B cell (primary cell): ENCODE results near the gene PAX6.

Source experiments
- EZH2 ChIP-seq: IDR thresholded peaks from 2 replicates; pipeline ENCODE4 v1.6.1; 2012; ENCODE audit warnings: borderline replicate concordance, low read depth, mild to moderate bottlenecking, moderate library complexity, low read length; ENCODE audit not compliant: insufficient read depth, poor library complexity, severe bottlenecking
- TF ChIP-seq, protein P1 (sequence below): fragments of 200-600 bp; IDR thresholded peaks from one replicate; pipeline ENCODE4 v1.8.0; 2022; ENCODE audit warnings: antibody characterized with exemption, mild to moderate bottlenecking

DNA sequence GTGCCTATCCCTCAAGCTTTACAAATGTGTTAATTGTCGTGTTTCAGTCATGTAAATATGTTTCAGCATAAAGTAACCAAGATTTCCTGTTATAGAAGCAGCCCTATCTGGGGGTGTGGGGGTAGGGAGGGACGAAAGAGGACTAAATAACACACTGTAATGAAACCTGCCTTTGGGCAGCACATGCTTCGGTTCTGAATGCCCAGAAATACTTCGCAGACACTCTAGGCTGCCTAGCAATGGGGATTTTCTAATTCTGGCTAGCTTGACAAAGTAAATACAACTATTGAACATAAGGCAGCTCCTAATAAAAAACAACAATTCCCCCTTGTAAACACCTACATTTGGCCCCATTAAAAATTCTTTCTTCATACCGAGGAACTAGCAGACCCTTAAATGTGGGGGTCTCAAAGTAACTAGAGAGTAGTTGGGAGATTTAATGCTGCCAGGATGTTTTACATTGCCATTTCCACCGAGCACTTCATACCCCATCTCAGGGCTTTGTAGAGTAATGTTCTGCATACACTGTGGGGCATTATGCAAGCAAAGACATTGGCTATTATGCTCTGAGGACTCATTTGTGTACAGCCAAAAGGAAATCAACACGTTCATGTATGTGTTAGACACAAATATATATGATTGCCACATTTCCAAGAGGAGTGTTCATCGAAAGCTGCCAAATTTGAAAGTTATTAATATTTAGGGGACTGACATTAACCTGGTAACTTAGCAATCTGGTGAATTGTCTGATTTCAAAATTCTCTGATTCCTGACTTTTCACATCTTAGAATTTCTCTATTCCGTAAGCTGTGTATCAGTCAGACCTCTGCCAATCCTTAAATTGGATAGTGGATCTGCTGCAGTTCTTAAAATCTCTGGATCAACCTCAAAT is 42.1 kb downstream of the PAX6 start:
- TF ChIP-seq, protein P1, sequence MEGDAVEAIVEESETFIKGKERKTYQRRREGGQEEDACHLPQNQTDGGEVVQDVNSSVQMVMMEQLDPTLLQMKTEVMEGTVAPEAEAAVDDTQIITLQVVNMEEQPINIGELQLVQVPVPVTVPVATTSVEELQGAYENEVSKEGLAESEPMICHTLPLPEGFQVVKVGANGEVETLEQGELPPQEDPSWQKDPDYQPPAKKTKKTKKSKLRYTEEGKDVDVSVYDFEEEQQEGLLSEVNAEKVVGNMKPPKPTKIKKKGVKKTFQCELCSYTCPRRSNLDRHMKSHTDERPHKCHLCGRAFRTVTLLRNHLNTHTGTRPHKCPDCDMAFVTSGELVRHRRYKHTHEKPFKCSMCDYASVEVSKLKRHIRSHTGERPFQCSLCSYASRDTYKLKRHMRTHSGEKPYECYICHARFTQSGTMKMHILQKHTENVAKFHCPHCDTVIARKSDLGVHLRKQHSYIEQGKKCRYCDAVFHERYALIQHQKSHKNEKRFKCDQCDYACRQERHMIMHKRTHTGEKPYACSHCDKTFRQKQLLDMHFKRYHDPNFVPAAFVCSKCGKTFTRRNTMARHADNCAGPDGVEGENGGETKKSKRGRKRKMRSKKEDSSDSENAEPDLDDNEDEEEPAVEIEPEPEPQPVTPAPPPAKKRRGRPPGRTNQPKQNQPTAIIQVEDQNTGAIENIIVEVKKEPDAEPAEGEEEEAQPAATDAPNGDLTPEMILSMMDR: no peak
- TF ChIP-seq EZH2: no peak
